Mesendoderm (in vitro differentiated cells): ENCODE measurements around the gene ZNF691.

Experiments used
- DNase-seq: peaks from one replicate; pipeline ENCODE4 v3.0.0; 2013
- H2AK5ac ChIP-seq: 2 replicates; pipeline ENCODE4 v1.6.1; 2013; ENCODE audit warnings: low read length, inconsistent platforms
- H2BK120ac ChIP-seq: 2 replicates; pipeline ENCODE4 v1.6.1; 2013; ENCODE audit warnings: low read depth, mild to moderate bottlenecking, low read length, moderate library complexity, mixed read lengths
- H2BK15ac ChIP-seq: replicated peaks from 2 replicates; pipeline ENCODE4 v1.6.1; 2013; ENCODE audit warnings: low read depth, mild to moderate bottlenecking, moderate library complexity
- H2BK5ac ChIP-seq: 2 replicates; pipeline ENCODE4 v1.6.1; 2013; ENCODE audit warnings: low read length, inconsistent platforms
- H3K18ac ChIP-seq: 2 replicates; pipeline ENCODE4 v1.6.1; 2013; ENCODE audit warnings: mild to moderate bottlenecking, low read length, mixed read lengths
- H3K23ac ChIP-seq: one replicate; pipeline ENCODE4 v1.6.1; 2013; ENCODE audit warnings: low read length
- H3K27ac ChIP-seq: 2 replicates; pipeline ENCODE4 v1.5.1; 2013; ENCODE audit warnings: low read depth, mild to moderate bottlenecking, inconsistent platforms, low read length, moderate library complexity
- H3K27me3 ChIP-seq: 2 replicates; pipeline ENCODE4 v1.6.1; 2013; ENCODE audit warnings: low read length, control low read depth, mild to moderate bottlenecking, inconsistent platforms; ENCODE audit not compliant: insufficient read depth, poor library complexity
- H3K36me3 ChIP-seq: 2 replicates; pipeline ENCODE4 v1.6.1; 2013; ENCODE audit warnings: low read length, inconsistent platforms; ENCODE audit not compliant: control insufficient read depth, insufficient read depth
- H3K4ac ChIP-seq: one replicate; pipeline ENCODE4 v1.6.1; 2013; ENCODE audit warnings: low read depth, mild to moderate bottlenecking, low read length, moderate library complexity
- H3K4me1 ChIP-seq: 2 replicates; pipeline ENCODE4 v1.6.1; 2013; ENCODE audit warnings: low read depth, low read length, inconsistent platforms; ENCODE audit not compliant: control insufficient read depth
- H3K4me2 ChIP-seq: 2 replicates; pipeline ENCODE4 v1.6.1; 2013; ENCODE audit warnings: low read length
- H3K4me3 ChIP-seq: 2 replicates; pipeline ENCODE4 v1.5.1; 2013; ENCODE audit warnings: mild to moderate bottlenecking, low read length
- H3K56ac ChIP-seq: one replicate; pipeline ENCODE4 v1.6.1; 2013; ENCODE audit warnings: low read length
- H3K79me1 ChIP-seq: 2 replicates; pipeline ENCODE4 v1.6.1; 2013; ENCODE audit warnings: low read length, inconsistent platforms
- H3K79me2 ChIP-seq: 2 replicates; pipeline ENCODE4 v1.6.1; 2013; ENCODE audit warnings: mild to moderate bottlenecking, low read length; ENCODE audit not compliant: control insufficient read depth, insufficient read depth
- H3K9ac ChIP-seq: 2 replicates; pipeline ENCODE4 v1.6.1; 2013; ENCODE audit warnings: low read length, inconsistent platforms
- H4K5ac ChIP-seq: one replicate; pipeline ENCODE4 v1.6.1; 2013; ENCODE audit warnings: low read length
- H4K8ac ChIP-seq: one replicate; pipeline ENCODE4 v1.6.1; 2013; ENCODE audit warnings: low read depth, mild to moderate bottlenecking, control low read depth, low read length, moderate library complexity
- WGBS: extraction: QIAGEN DNeasy Blood & Tissue Kit; methylation state at CpG from one replicate; pipeline ENCODE4 v1.1.7; 2013; ENCODE audit warnings: low lambda C conversion rate, missing lambda C conversion rate; ENCODE audit not compliant: insufficient coverage; ENCODE audit errors: extremely low coverage; 5-methylcytosine and 5-hydroxymethylcytosine counted together

Gene ZNF691

DNA sequence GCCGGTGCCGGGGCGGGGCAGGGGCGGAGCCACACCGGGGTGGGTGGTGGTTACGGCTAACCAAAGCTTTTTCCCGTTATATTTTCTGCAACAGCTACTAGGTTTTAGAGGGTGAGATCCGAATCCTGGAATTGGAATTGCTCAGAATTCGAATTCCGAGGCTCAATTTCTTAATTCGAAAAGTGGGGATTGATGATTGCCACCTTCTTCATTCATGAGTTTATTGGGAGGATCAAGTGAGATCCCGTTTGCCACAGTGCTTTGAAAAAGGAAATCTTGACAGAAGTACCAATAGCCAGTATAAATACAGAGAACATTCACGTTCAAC lies 29.0 kb upstream of the ZNF691 start:
- DNase-seq = no peak
- Histone ChIP-seq H3K36me3 (no peaks in the 10 kb centered on the region), H2BK15ac (no peak overlapping the region), H3K4me1 (peaks cover 3% of the 10 kb centered on the region), H3K4me2 (peak overlapping the region; percentile 72), H2BK120ac (no peak overlapping the region), H4K8ac (no peak overlapping the region), H3K56ac (no peak overlapping the region), H3K23ac (no peak overlapping the region), H2BK5ac (no peak overlapping the region), H3K27me3 (no peaks in the 10 kb centered on the region), H3K4ac (no peak overlapping the region), H3K18ac (no peak overlapping the region), H3K79me2 (no peaks in the 10 kb centered on the region), H3K4me3 (no peak overlapping the region), H4K5ac (no peak overlapping the region), H3K79me1 (peaks cover 2% of the 10 kb centered on the region), H2AK5ac (no peak overlapping the region), H3K9ac (peak overlapping the region; percentile 62), H3K27ac (no peak overlapping the region)
- no CpG with 5 or more reads among the region's 13 CpGs for WGBS

DNA sequence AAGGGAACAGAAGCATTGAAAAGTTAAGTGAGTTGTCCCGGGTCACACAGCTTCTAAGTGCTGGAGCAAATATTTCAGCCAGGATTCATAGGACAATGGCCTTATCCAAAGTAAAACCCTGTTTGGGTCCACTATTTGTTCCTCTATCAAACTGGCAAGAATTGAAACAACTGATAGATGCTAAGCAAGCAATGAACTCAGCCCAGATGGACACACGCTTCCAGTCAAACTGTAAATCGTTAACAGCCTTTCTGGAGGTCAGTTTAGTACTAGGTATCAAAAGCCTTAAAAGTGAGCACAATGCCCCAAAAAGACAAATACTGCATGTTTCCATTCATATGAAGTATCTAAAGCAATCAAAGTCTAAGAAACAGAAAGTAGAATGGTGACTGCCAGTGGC lies 28.4 kb upstream of the ZNF691 start:
- Histone ChIP-seq H3K4ac (no peak overlapping the region), H3K4me1 (peaks cover 3% of the 10 kb centered on the region), H3K23ac (no peak overlapping the region), H3K79me1 (peaks cover 2% of the 10 kb centered on the region), H2BK5ac (no peak overlapping the region), H3K27ac (no peak overlapping the region), H2AK5ac (no peak overlapping the region), H4K8ac (no peak overlapping the region), H3K4me3 (no peak overlapping the region), H3K9ac (no peak overlapping the region), H3K79me2 (no peaks in the 10 kb centered on the region), H3K18ac (no peak overlapping the region), H3K27me3 (no peaks in the 10 kb centered on the region), H3K56ac (no peak overlapping the region), H2BK120ac (no peak overlapping the region), H3K36me3 (no peaks in the 10 kb centered on the region), H3K4me2 (no peak overlapping the region), H4K5ac (no peak overlapping the region), H2BK15ac (no peak overlapping the region)
- WGBS = no CpG with 5 or more reads among the region's 3 CpGs
- DNase-seq = no peak

DNA sequence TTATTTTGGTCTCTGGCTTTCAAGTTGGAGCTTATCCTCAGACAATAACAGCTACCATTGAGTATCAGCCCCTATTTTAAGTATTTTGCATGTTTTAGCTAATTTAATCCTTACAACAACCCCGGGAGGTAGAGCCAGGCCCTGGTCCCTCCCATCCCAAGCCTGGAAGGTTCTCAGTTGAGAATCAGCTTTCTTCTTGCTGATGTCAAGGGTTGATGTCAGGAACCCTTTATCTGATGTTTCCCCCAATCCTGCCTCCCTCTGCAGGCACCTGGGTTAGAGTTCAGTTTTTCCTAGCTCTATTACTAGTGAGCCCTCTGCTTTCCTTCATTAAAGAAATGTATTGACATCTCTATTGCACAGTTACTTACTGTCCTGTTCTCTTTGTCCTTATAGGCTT lies 25.6 kb upstream of the ZNF691 start:
- H2BK120ac ChIP-seq = no peak overlapping the region
- H3K23ac ChIP-seq = no peak overlapping the region
- H3K27me3 ChIP-seq = no peaks in the 10 kb centered on the region
- H4K8ac ChIP-seq = no peak overlapping the region
- no peak overlapping the region for H3K27ac ChIP-seq
- H3K4me2 ChIP-seq = no peak overlapping the region
- H3K4ac ChIP-seq = no peak overlapping the region
- no peak overlapping the region for H3K9ac ChIP-seq
- H4K5ac ChIP-seq = no peak overlapping the region
- H2AK5ac ChIP-seq = no peak overlapping the region
- H2BK5ac ChIP-seq = no peak overlapping the region
- peak; percentile 52 for DNase-seq
- peak overlapping the region; percentile 18 for H3K56ac ChIP-seq
- H3K79me2 ChIP-seq = no peaks in the 10 kb centered on the region
- WGBS = no CpG with 5 or more reads among the region's 1 CpG
- no peak overlapping the region for H3K4me3 ChIP-seq
- H2BK15ac ChIP-seq = no peak overlapping the region
- H3K36me3 ChIP-seq = no peaks in the 10 kb centered on the region
- peaks cover 2% of the 10 kb centered on the region for H3K79me1 ChIP-seq
- no peak overlapping the region for H3K18ac ChIP-seq
- H3K4me1 ChIP-seq = peaks cover 3% of the 10 kb centered on the region

GRCh38 chr1:42821690-42822089 lies 24.7 kb upstream of the ZNF691 start:
- Histone ChIP-seq H3K79me1 (no peaks in the 10 kb centered on the region), H3K4ac (no peak overlapping the region), H3K56ac (no peak overlapping the region), H2BK15ac (no peak overlapping the region), H3K4me1 (no peaks in the 10 kb centered on the region), H2AK5ac (no peak overlapping the region), H3K36me3 (no peaks in the 10 kb centered on the region), H3K4me2 (no peak overlapping the region), H2BK5ac (no peak overlapping the region), H3K27ac (no peak overlapping the region), H3K18ac (no peak overlapping the region), H4K8ac (no peak overlapping the region), H3K9ac (no peak overlapping the region), H3K27me3 (no peaks in the 10 kb centered on the region), H4K5ac (no peak overlapping the region), H3K4me3 (no peak overlapping the region), H2BK120ac (no peak overlapping the region), H3K79me2 (no peaks in the 10 kb centered on the region), H3K23ac (no peak overlapping the region)
- DNase-seq = no peak
- no CpG with 5 or more reads among the region's 2 CpGs for WGBS

DNA sequence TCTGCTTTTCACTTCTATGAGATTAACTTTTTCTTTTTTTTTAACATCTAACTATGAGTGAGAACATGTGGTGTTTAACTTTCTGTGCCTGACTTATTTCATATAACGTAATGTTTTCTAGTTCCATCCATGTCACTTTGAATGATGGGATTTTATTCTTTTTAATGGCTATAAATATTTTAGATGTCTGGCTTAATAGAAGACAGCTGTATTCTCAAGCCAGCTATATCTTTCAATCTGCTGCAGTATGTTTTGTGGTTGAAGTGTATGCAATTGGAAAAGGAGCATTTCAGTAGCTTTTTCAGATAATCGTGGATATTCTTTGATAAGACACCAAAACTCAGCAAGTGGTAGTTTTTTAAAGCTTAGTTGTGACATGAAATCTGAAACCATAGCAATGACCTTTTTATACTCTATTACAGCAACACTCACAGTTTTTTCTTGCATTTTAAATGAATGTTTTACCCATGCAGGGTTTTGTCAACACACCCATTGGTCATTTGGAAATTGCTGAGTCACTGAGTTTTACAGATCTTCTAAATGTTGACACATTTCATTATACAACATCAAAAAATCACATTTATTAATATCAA lies 23.5 kb upstream of the ZNF691 start:
- Histone ChIP-seq H3K9ac (no peak overlapping the region), H3K4ac (no peak overlapping the region), H3K56ac (no peak overlapping the region), H3K23ac (no peak overlapping the region), H3K79me2 (no peaks in the 10 kb centered on the region), H3K4me3 (no peak overlapping the region), H3K4me1 (no peaks in the 10 kb centered on the region), H3K27me3 (no peaks in the 10 kb centered on the region), H4K5ac (no peak overlapping the region), H2BK120ac (no peak overlapping the region), H2AK5ac (no peak overlapping the region), H3K27ac (no peak overlapping the region), H3K4me2 (no peak overlapping the region), H4K8ac (no peak overlapping the region), H2BK5ac (no peak overlapping the region), H3K18ac (no peak overlapping the region), H3K79me1 (no peaks in the 10 kb centered on the region), H3K36me3 (no peaks in the 10 kb centered on the region), H2BK15ac (no peak overlapping the region)
- no peak for DNase-seq
- no CpG with 5 or more reads among the region's 2 CpGs for WGBS

DNA sequence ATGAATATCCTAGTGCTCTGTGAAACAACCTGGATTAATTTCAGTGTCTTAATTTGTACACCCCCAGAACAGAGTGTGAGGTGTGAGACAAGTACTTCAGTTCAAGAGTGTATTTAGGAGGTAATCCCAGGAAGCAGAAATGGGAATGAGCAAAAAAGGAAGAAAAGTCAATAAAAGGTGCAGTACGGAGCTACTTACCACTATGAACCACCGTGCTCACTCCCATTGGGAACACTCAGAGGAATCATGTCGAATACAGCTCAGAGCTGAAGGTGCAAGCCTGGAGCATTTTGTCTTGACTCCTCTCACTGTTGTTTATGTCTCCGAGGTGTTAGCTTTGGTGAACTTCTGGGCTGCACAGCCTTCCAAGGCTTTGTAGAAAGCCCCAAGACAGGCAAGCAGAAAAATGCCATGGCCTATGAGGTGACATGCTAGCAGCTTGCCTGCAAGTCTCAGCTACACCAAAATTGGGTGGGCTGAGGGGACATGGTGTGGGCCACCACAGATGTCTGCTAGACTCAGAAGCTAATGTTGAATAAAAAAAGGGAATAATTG lies 21.9 kb upstream of the ZNF691 start:
- Histone ChIP-seq H2AK5ac (no peak overlapping the region), H3K4me3 (no peak overlapping the region), H3K79me1 (no peaks in the 10 kb centered on the region), H2BK5ac (no peak overlapping the region), H3K79me2 (no peaks in the 10 kb centered on the region), H3K36me3 (no peaks in the 10 kb centered on the region), H3K56ac (no peak overlapping the region), H3K23ac (no peak overlapping the region), H3K4ac (no peak overlapping the region), H4K8ac (no peak overlapping the region), H4K5ac (no peak overlapping the region), H3K9ac (no peak overlapping the region), H2BK120ac (no peak overlapping the region), H2BK15ac (no peak overlapping the region), H3K4me1 (no peaks in the 10 kb centered on the region), H3K27me3 (no peaks in the 10 kb centered on the region), H3K18ac (no peak overlapping the region), H3K27ac (no peak overlapping the region), H3K4me2 (no peak overlapping the region)
- DNase-seq = peak; percentile 12
- WGBS = no CpG with 5 or more reads among the region's 4 CpGs
